ENCODE measurements around the gene B3GALT4.
"Not testable (repeated sequence)": the region's sequence is repeated elsewhere in the genome, so short reads cannot be mapped to it uniquely, and the experiment has no call there.

Gene B3GALT4, protein sequence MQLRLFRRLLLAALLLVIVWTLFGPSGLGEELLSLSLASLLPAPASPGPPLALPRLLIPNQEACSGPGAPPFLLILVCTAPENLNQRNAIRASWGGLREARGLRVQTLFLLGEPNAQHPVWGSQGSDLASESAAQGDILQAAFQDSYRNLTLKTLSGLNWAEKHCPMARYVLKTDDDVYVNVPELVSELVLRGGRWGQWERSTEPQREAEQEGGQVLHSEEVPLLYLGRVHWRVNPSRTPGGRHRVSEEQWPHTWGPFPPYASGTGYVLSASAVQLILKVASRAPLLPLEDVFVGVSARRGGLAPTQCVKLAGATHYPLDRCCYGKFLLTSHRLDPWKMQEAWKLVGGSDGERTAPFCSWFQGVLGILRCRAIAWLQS

DNA sequence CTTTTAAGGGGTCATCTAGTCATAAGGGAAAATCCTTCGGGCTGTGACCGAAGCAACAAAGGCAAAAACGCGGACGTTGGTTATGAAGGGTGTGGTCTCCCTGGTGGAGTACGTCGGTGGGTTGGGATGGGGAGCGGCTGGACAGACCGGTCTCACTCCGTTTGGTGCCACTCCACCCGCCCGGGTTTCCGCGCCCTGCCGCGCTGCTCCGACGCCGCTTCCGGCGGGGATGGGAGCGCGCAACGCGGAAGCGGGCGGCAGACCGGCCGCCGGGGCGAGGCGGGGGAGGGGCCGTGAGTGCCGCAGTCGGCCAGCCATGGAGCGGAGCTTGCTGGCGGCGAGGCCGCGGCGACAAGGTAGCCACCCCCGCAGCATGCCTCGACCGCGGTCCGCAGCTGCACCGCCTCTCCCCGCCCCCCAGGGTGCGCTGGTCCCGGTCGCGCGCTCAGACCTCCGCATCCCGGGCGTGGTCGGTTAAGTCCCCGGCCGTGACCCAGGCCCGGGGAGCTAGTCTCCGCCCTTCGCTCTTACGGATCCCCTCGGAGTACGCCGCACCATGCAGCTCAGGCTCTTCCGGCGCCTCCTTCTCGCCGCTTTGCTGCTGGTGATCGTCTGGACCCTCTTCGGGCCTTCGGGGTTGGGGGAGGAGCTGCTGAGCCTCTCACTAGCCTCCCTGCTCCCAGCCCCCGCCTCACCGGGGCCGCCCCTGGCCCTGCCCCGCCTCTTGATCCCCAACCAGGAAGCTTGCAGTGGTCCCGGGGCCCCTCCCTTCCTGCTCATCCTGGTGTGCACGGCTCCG is at the start of gene B3GALT4:
TSS of gene B3GALT4 (plus strand) at position 260 of the 799 bp plus-strand sequence. CDS start at position 557, 297 bp downstream.
- DNase-seq: peak; percentile 40 to 60

DNA sequence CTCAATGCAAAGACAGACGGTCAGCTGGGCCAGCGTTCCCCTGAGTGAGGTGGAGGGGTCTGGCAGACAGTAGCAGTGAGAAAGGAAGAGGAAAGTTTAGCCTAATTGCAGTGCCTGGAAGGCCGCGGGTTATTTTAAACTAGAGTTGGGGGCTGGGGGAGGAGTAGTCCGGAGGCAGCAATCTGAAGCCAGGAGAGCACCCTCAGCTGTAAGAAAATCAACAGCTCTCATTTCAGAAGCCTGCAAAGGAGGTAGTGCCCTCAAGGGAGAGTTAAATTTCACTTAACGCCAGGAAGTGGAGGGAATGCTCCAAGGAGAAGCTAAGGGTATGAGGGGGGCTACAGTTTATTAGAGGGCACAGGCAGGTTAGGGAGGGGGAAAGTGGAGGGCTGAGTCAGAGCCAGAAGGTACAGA is 41.7 kb upstream of the B3GALT4 start:
- no peak for DNase-seq

DNA sequence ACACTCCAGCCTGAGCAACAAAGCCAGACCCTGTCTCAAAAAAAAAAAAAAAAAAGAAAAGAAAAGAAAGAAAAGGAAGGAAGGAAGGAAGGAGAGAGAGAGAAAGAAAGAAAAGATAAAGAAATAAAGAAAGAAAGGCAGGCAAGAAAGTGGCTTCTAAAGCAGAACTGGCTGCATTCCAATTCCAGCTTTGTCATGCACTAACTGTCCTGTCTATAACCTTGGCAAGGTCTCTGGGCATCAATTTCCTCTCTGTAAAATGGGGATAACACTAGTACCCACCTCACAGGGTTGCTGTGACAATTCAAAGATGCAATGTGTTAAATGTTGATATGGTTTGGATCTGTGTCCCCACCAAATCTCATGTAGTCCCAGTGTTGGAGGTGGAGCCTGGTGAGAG is 40.6 kb upstream of the B3GALT4 start:
- DNase-seq: no peak

DNA sequence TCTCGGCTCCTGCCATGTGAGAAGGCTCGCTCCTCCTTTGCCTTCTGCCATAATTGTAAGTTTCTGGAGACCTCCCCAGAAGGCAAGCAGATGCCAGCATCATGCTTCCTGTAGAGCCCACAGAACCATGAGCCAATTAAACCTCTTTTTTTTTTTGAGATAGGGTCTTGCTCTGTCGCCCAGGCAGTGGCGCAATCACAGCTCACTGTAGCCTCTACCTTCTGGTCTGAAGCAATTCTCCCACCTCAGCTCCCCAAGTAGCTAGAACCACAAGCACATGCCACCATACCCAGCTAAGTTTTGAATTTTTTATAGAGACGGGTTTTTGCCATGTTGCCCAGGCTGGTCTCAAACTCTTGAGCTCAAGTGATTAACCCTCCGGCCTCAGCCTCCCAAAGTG is 40.1 kb upstream of the B3GALT4 start:
- no peak for DNase-seq

DNA sequence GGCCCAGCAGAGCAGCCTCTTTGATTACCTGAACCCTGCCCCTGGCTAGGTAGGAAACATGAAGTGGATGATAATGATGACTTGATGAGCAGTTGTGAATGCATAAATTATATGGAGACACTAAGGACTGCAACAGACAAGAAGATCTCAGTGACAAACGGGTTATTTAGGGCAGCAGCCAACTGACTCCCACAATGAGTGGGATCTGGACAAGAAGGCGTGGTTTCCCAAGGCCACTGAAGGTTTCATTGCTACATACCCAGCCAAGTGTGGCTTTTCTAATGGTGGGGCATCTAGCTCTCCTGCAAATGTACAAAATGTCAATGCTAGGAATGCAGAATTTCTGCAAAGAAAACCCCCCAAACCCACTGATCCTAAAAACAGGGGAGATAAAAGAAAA is 39.2 kb upstream of the B3GALT4 start:
- DNase-seq: no peak

DNA sequence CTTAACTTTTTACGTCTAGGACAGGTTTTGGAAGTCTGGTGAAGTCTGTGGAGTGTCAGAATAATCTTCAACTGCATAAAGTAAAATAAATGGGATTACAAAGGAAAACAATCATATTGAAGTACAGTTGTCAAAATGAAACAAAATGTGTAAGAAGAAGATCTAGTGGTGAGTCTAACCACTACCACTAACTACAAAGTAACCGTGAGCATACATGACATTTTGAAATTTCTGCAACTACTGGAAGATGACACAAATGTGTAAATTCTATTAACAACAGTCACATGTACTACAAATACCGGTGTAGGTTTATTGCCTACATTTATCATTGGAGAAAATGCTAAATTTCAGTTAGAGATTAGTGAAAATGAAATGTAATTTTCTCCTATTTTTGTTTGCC is 35.0 kb upstream of the B3GALT4 start:
- no peak for DNase-seq

DNA sequence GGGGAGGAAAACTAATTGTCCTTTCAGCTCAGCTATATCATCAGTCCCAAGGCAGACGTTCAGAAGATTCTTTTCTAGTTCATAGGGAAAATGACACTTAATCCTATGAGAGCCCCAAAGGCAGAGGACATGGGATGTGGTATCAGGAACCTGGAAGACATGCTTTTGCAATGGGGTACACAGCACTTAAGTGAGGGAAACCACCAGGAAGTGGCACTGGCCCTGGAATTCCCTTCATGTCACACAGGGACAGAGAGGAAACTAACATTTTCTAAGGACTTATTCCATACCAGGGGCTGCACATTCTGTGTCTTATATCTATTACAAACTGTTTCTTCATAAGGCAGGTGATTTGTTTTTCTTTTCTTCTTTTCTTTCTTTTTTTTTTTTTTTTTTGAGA is 33.4 kb upstream of the B3GALT4 start:
- DNase-seq: no peak

DNA sequence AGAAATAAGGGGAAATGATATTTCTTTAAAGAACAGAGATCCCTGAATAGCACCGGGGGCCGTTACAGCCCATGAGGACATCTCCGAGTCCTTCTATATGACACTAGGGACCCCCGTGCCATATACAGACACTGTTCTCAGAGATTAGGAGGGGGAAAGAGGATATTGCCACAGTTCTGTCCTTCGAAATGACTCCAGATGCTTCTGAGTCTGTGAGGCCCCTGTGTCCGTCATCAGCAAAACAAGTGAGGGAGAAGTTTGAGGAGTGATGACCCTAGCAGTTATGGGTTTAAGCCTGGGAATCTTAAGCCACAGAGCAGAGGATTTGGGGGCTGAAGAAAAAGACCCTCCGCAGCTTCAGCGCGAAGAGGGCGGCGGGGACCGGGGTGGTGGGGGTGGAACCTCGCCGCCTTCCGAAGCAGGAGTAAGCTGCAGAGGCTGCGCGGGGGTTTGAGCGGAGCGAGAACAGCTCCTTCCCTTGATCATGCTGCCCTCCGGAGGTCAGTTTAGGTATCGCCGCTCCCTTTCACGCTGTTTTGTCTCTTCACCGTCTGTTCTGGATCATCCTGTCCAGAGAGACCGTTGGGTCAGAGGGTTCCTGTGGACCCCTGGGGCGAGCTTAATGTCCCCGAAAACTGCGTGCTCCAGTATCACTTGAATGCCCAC is 28.8 kb upstream of the B3GALT4 start:
- DNase-seq: peak; percentile 49 to 79

DNA sequence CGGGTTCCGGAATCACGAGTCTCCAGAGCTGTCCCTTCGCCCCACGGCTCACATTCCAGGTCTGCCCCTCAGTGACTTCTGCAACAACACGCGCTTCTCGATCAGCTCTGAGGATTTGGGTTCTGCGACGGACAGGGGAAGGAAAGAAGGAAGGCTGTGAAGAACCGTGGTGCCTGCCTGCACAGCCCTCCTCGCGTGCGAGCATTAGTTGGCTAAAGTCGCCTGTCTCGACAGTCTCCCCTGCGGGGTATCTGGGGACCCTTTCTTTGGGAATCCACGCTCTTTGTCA is 28.3 kb upstream of the B3GALT4 start:
- peak in 1 of 2 experiments; percentile 65 for DNase-seq

DNA sequence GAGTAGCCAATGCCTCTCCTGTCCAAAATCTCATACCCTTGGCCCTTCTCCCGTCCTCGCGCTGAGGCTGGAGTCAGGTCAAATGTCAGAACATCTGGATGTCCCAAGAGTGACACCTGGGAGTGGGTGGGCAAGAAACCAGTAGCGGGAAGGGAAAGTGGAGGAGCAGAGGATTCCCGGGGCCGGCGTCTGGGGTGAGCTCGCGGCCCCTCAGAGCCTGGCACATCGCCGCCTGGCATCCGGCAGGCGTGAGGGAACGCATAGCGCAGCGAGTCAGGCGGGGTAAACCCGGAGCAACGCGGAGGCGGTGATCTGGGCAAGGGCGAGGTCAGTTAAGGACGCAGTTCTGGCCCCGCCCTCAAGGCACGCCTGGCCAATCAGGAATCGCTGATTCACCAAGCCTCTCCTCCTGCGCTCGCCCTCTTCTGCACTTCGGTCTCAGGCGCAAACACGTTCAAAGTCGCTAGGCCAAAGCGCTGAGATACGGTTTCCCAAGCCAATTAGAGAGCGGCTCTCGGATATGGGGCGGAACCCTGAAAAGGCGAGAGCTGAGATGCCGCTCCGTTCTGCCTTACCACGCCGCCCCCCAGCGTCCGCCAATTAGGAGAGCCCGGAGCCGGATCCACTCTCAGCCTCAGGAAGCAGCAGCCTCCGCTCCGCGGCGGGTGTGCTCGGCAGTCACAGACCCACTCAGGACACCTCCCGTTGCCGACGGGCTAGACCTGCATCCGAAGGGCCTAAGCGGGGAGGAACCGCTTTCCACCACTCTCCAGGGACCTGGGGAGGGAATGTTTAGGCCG is 27.8 kb upstream of the B3GALT4 start:
- DNase-seq: peak; percentile 98 to 99

DNA sequence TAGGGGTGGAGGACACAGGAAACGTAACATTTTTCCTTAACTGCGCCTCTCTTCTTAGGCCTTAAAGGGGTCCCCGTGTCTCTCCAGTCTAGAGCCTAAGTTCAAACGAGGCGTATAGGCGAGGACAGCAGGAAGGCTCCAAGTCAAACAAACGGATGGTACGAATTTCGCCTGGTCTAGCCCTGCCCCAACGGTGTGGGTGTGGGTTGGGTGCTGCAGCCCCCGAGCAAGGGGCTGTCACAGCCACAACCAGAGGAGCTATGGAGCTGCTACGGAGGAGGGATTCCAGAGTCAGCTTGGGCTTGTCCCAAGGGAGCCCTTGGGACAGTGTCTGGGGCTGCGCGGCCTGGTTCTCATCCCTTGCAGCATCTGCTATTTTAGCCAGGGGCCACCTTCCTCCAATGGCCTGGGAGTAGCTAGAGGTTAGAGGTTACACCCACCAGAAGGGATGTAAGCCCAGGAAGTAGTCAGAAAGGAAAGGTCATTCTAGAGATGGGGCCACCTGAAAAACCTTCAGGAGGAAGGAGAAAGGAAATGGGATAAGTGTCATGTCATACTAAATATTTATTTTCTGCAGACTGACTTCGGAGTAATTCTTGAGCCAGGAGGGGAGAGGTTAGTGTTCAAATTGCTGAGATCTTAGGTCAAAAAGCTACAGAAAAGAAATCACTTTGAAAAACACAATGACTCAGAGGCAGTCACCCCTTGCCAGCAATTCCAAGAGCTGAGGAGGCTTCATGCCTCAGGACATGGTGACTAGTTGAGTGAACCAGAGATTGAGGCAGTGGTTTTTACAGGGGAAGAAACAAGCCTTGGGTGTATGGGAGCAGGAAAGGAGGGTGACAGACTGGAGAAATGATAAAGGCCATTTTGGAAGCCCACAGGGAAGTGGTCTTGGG is 26.9 kb upstream of the B3GALT4 start:
- no peak for DNase-seq

DNA sequence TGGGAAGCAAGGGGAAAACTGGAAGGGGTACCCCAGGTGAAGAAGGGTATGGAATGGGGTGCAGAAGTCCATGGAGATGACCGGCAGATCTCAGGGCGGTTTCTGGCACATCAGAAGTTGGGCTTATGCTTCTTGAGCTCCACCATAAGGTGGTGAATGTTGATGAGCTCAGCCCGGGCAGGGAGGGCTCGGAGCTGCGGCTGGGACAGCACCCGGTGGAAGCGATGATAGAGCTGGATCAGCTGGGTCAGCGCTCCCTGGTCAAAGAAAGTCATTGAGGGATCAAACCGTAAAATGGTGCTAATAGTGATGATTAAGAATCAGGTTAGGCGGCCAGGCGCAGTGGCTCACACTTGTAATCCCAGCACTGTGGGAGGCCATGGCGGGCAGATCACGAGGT is 26.2 kb upstream of the B3GALT4 start:
- no peak for DNase-seq

DNA sequence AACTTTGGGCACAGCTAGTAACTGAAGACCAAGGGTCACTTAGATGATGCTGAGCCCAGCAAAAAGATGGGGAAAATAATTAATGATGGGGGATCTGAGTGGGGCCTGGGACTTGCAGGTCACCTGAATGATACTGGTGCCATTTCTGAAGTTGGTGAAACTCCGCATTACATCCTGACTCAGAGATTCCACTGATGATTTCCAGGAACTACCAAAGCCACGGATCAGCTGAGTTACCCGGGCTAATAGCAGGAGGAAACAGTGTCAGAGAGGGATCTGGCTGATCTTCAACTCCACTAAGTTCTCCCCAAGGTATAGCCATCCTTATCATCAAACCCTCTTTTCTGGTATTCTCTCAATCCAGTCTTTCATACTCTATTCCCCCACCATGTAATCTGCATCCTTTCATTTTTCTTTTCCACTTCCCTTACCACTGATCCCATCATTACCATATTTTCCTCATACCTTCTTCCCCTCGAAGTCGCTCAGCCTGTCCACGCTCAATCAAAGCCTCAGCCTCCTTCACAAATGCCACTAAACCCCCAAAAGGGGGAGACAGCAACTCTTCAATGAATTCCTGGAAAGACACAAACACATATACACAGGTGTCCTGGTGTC is 25.4 kb upstream of the B3GALT4 start:
- no peak for DNase-seq

DNA sequence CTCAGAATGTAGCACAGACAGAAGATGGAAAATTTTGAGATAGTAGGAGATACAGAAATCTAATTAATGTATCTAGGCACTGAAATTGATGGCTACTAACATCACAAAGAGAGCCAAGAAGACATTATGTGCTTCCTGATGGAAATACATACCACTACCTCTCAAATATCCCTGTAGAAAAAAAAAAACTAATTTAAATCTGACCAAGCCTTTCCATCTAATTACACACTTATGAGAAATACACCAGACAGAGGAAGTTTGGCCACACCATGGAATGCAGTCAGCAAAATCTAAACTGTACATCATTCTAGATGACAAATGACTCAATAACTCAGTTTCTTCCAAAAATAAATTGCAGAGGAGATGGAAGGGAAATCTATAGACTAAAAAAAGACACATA is 24.2 kb upstream of the B3GALT4 start:
- no peak for DNase-seq

DNA sequence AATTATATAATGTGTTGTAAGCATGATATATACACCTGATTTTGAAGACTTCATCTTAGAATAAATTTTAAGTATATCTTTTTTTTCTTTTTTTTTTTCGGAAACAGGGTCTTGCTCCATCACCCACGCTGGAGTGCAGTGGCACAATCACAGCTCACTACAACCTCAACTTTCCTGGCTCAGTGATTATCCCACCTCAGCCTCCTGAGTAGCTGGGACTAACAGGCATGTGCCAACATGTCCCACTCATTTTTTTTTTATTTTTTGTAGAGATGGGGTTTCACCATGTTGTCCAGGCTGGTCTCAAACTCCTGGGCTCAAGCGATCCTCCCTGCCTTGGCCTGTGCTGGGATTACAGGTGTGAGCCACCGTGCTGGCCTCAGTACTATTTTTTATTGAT is 22.3 kb upstream of the B3GALT4 start:
- no peak for DNase-seq

DNA sequence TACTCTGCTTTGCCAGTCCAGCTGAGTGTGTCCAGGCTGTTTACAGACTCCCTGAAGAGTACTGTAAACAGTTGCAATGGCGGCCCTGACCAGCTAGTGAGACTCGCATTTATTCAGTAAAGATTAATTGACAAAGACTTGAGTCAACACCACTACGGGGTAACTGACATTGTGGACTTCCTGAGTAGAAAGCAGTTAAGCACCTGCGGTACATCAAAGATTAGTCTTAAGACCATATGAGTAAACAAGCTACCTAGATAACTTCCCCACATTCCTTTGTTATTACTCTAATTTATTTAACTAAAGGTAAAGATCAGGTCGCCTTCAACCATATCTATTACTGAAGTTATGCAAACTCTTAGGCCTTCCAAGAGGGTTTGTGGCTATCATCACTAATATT is 17.9 kb upstream of the B3GALT4 start:
- DNase-seq: no peak

DNA sequence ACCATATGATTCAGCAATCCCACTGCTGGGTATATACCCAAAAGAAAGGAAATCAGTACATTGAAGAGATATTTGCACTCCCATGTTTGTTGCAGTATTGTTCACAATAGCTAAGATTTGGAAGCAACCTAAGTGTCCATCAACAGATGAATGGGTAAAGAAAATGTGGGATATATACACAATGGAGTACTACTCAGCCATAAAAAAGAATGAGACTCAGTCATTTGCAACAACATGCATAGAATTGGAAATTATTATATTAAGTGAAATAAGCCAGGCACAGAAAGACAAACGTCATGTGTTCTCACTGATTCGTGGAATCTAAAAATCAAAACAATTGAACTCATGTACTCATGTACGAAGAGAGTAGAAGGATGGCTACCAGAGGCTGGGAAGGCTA is 14.4 kb upstream of the B3GALT4 start:
- not testable (repeated sequence) for DNase-seq

DNA sequence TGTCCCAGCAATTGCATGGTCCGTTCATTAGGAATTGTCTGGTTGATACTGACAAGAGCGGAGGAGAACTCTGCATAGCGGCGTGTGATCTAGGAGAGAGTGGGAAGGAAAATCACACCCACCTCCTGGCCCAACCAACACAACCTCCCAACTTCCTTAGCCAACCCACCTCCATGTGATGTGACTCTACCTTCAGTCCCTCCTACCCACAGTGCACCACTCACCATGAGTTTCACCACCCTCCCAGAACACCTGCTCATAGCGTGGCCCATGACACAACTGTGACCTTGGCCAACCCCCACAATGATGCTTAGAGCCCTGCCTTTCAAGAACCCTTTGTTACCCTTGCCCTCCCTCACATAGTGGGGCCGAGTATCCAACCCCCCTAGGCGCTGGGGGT is 12.9 kb upstream of the B3GALT4 start:
- DNase-seq: no peak

DNA sequence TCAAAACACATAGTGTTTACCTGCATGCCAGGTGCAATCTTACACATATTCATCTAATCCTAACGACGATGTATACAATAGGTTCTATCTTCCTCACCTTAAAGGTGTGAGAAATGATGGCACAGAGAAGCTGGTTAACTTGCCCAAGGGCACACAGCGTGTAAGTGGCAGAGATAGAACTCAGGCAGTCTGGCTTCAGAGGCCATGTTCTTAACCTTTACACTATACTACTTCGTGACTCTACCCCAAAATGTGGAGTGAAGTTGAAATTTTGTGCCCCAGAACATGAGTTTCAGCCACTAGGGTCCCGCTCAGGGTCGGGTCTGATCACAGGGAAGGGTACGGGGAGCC is 5.8 kb upstream of the B3GALT4 start:
- peak in 1 of 2 experiments; percentile 62 for DNase-seq

DNA sequence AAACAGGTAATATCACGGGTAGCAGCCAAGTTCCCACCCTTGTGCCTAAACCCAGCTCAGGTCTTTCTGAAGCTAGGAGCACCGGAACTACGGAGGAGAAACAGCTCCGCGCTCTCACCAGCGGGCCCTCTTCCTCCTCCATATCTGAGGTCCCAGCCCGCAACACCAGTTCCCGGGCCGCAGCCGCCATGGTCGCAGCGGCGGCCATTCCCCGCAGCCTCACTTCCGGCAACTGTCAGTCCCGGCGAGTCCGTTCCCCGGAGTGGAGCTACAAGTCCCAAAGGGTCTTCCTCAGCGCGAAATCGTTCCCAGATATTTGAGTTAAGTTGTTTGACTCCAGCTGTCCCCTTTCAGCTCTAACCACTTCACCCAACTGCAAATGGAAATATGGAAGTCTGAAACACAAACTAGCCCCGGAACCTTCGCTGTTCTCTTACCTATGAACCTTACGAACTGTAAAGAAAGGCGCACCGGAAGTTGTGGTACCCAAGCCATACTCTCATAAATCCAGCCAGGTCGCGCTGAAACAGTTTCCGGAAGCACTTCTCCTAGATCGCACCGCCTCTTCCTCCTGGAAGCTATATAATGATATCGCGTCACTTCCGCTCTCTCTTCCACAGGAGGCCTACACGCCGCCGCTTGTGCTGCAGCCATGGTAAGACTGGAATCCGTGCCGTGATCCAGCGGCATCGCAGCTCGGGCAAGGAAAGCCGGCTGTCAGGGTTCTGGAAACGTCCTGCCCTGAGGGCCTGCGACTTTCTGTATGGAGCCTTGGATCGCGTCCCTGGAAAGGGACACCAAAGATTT is 5.3 kb upstream of the B3GALT4 start, which contains the start of the genes RPS18 and VPS52:
TSS of gene RPS18 (plus strand) at position 608 of the 807 bp plus-strand sequence. CDS start at position 653, 45 bp downstream.
TSS of gene VPS52 (minus strand) at position 409 of the 807 bp plus-strand sequence. CDS start at position 208, 201 bp downstream.
- peak; percentile 90 to 98 for DNase-seq

All from SW 1271 (cell line).